Lower leg skin (tissue), 3 donors: Measurements from ENCODE around the gene CLEC19A.

ENCODE experiments used
- POLR2A ChIP-seq, 2 donors: fragments of 450-650 bp; IDR thresholded peaks; one replicate each; pipeline ENCODE4 v1.6.1; 2016 to 2017; ENCODE audit warnings: antibody characterized with exemption in 2 of 2, mild to moderate bottlenecking in 1 of 2, moderate library complexity in 1 of 2
- TF ChIP-seq, protein P1 (sequence below), 3 donors: fragments of 450-650 bp; IDR thresholded peaks; one replicate each; pipeline ENCODE4 v1.5.1; 2016; ENCODE audit warnings: antibody characterized with exemption in 3 of 3, mild to moderate bottlenecking in 3 of 3, moderate library complexity in 2 of 3

DNA sequence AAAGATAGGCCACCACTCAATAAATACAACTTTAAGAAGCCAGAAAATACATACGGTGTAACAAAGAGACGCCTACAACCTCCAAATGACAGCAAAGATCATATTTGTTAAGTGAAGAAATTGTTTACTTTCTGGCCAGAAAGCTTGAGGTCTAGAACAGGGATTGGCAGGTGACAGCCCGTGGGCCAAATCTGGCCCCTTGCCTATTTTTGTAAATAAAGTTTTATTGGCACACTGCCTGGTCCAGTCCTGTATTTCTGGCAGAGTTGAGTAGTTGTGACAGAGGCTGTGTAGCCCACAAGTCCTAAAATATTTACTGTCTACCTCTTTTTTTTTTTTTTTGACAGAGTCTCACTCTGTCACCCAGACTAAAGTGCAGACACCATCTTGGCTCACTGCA lies 3.4 kb upstream of the CLEC19A start:
- TF ChIP-seq, protein P1, sequence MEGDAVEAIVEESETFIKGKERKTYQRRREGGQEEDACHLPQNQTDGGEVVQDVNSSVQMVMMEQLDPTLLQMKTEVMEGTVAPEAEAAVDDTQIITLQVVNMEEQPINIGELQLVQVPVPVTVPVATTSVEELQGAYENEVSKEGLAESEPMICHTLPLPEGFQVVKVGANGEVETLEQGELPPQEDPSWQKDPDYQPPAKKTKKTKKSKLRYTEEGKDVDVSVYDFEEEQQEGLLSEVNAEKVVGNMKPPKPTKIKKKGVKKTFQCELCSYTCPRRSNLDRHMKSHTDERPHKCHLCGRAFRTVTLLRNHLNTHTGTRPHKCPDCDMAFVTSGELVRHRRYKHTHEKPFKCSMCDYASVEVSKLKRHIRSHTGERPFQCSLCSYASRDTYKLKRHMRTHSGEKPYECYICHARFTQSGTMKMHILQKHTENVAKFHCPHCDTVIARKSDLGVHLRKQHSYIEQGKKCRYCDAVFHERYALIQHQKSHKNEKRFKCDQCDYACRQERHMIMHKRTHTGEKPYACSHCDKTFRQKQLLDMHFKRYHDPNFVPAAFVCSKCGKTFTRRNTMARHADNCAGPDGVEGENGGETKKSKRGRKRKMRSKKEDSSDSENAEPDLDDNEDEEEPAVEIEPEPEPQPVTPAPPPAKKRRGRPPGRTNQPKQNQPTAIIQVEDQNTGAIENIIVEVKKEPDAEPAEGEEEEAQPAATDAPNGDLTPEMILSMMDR (IDR thresholded peaks at IDR 0.05) = no peak
- no peak for TF ChIP-seq POLR2A (IDR thresholded peaks at IDR 0.05)
